ENCODE measurements around the gene PRTFDC1. TPM values are rescaled to one million over a fixed set of nuclear protein-coding genes. Genes with fewer than 3 reads are reported as not detected.

The PRTFDC1 gene
- total RNA-seq, 1 donor from 2014 or later: 14.4 TPM

GRCh38 chr10:24884316-24884715 lies 68.1 kb downstream of the PRTFDC1 start:
- H3K9me3 Mint-ChIP-seq (ENCODE audit: unreplicated experiment): no peaks in the 10 kb centered on the region
- DNase-seq: no peak
- no peaks in the 10 kb centered on the region for H3K27me3 Mint-ChIP-seq (ENCODE audit: unreplicated experiment)
- no peak for TF ChIP-seq CTCF (IDR thresholded peaks at IDR 0.05; ENCODE audit: partially characterized antibody, unreplicated experiment)
- no peak overlapping the region for H3K4me3 Mint-ChIP-seq (ENCODE audit: unreplicated experiment)
- no peak overlapping the region for H3K27ac Mint-ChIP-seq (ENCODE audit: unreplicated experiment)
- peaks cover 5% of the 10 kb centered on the region for H3K4me1 Mint-ChIP-seq (ENCODE audit: low read depth, unreplicated experiment)
- H3K36me3 Mint-ChIP-seq (ENCODE audit: unreplicated experiment): no peaks in the 10 kb centered on the region

GRCh38 chr10:24883176-24883575 lies 69.2 kb downstream of the PRTFDC1 start:
- Mint-ChIP-seq H3K27ac (ENCODE audit: unreplicated experiment) (no peak overlapping the region), H3K4me1 (ENCODE audit: low read depth, unreplicated experiment) (peaks cover 6% of the 10 kb centered on the region), H3K27me3 (ENCODE audit: unreplicated experiment) (no peaks in the 10 kb centered on the region), H3K9me3 (ENCODE audit: unreplicated experiment) (no peaks in the 10 kb centered on the region), H3K36me3 (ENCODE audit: unreplicated experiment) (no peaks in the 10 kb centered on the region), H3K4me3 (ENCODE audit: unreplicated experiment) (no peak overlapping the region)
- no peak for DNase-seq
- no peak for TF ChIP-seq CTCF (IDR thresholded peaks at IDR 0.05; ENCODE audit: partially characterized antibody, unreplicated experiment)

GRCh38 chr10:24882047-24882698 lies 70.2 kb downstream of the PRTFDC1 start:
- H3K4me3 Mint-ChIP-seq (ENCODE audit: unreplicated experiment): no peak overlapping the region
- H3K4me1 Mint-ChIP-seq (ENCODE audit: low read depth, unreplicated experiment): peaks cover 6% of the 10 kb centered on the region
- DNase-seq: no peak
- H3K9me3 Mint-ChIP-seq (ENCODE audit: unreplicated experiment): no peaks in the 10 kb centered on the region
- no peak overlapping the region for H3K27ac Mint-ChIP-seq (ENCODE audit: unreplicated experiment)
- no peaks in the 10 kb centered on the region for H3K36me3 Mint-ChIP-seq (ENCODE audit: unreplicated experiment)
- H3K27me3 Mint-ChIP-seq (ENCODE audit: unreplicated experiment): no peaks in the 10 kb centered on the region
- TF ChIP-seq CTCF (IDR thresholded peaks at IDR 0.05; ENCODE audit: partially characterized antibody, unreplicated experiment): no peak

- Mint-ChIP-seq H3K4me3 (ENCODE audit: unreplicated experiment) (no peak overlapping the region), H3K36me3 (ENCODE audit: unreplicated experiment) (no peaks in the 10 kb centered on the region), H3K4me1 (ENCODE audit: low read depth, unreplicated experiment) (peaks cover 6% of the 10 kb centered on the region), H3K27ac (ENCODE audit: unreplicated experiment) (peak overlapping the region; percentile 64), H3K9me3 (ENCODE audit: unreplicated experiment) (no peaks in the 10 kb centered on the region), H3K27me3 (ENCODE audit: unreplicated experiment) (no peaks in the 10 kb centered on the region)
- DNase-seq: no peak
- no peak for TF ChIP-seq CTCF (IDR thresholded peaks at IDR 0.05; ENCODE audit: partially characterized antibody, unreplicated experiment)
These were observed 72.5 kb downstream of the PRTFDC1 start for GRCh38 chr10:24879861-24880260.

GRCh38 chr10:24874133-24874532 lies 78.3 kb downstream of the PRTFDC1 start:
- H3K4me3 Mint-ChIP-seq (ENCODE audit: unreplicated experiment): no peak overlapping the region

More at GRCh38 chr10:24874133-24874532, 78.3 kb downstream of the PRTFDC1 start:
- Mint-ChIP-seq H3K4me1 (ENCODE audit: low read depth, unreplicated experiment) (peaks cover 18% of the 10 kb centered on the region), H3K9me3 (ENCODE audit: unreplicated experiment) (peaks cover 2% of the 10 kb centered on the region), H3K27me3 (ENCODE audit: unreplicated experiment) (peaks cover 5% of the 10 kb centered on the region), H3K27ac (ENCODE audit: unreplicated experiment) (no peak overlapping the region), H3K36me3 (ENCODE audit: unreplicated experiment) (no peaks in the 10 kb centered on the region)
- TF ChIP-seq CTCF (IDR thresholded peaks at IDR 0.05; ENCODE audit: partially characterized antibody, unreplicated experiment): no peak
- DNase-seq: no peak

Data from glutamatergic neuron (in vitro differentiated cells).